Keratinocyte (primary cell): ENCODE measurements around the gene BRPF3. TPM values are rescaled to one million over a fixed set of nuclear protein-coding genes. Genes with fewer than 3 reads are reported as not detected.

Experiments
- DNase-seq: peaks from one replicate; pipeline ENCODE4 v3.0.0-alpha.2; 2011; ENCODE audit warnings: low read depth, missing footprints, low spot score
- FAIRE-seq: peaks from 2 replicates; lab custom pipeline; 2011; peaks lifted over from hg19 to GRCh38; lab: Jason Lieb, UNC
- H2AFZ ChIP-seq: 2 replicates; pipeline ENCODE4 v1.6.0; 2012; ENCODE audit warnings: low read length, control low read depth, inconsistent platforms; ENCODE audit not compliant: control insufficient read depth
- H3K27ac ChIP-seq: 2 replicates; pipeline ENCODE4 v1.5.1; 2011; ENCODE audit warnings: low read length; ENCODE audit not compliant: control insufficient read depth, insufficient read depth
- H3K27me3 ChIP-seq: 3 replicates; pipeline ENCODE4 v1.6.0; 2011; ENCODE audit warnings: low read length; ENCODE audit not compliant: control insufficient read depth, insufficient read depth; ENCODE audit errors: extremely low read depth
- H3K36me3 ChIP-seq, 2 experiments: 2 replicates in 1 of 2; 3 replicates in 1 of 2; pipeline ENCODE4 v1.5.1; 2011; ENCODE audit warnings: low read length in 2 of 2, mild to moderate bottlenecking in 1 of 2; ENCODE audit not compliant: control insufficient read depth in 2 of 2, insufficient read depth in 2 of 2; ENCODE audit errors: extremely low read depth in 1 of 2
- H3K4me1 ChIP-seq: 3 replicates; pipeline ENCODE4 v1.5.1; 2011; ENCODE audit warnings: low read length; ENCODE audit not compliant: control insufficient read depth, insufficient read depth; ENCODE audit errors: extremely low read depth
- H3K4me2 ChIP-seq: 3 replicates; pipeline ENCODE4 v1.6.0; 2011; ENCODE audit warnings: low read depth, low read length; ENCODE audit not compliant: control insufficient read depth, insufficient read depth; ENCODE audit errors: extremely low read depth
- H3K4me3 ChIP-seq, 3 experiments: fragments of 200-600 bp in 1 of 3; sonication (generic) in 1 of 3; 2 replicates in 2 of 3; 3 replicates in 1 of 3; pipeline ENCODE4 v1.5.1; 2011 to 2016; ENCODE audit warnings: low read length in 3 of 3, mild to moderate bottlenecking in 3 of 3, control low read depth in 2 of 3, inconsistent platforms in 1 of 3, low read depth in 1 of 3, mixed read lengths in 1 of 3, mixed run types in 1 of 3, moderate library complexity in 1 of 3; ENCODE audit not compliant: control insufficient read depth in 2 of 3, insufficient read depth in 2 of 3; ENCODE audit errors: extremely low read depth in 1 of 3
- H3K79me2 ChIP-seq: 2 replicates; pipeline ENCODE4 v1.6.0; 2012; ENCODE audit warnings: low read length; ENCODE audit not compliant: control insufficient read depth, insufficient read depth
- H3K9ac ChIP-seq: 3 replicates; pipeline ENCODE4 v1.6.0; 2011; ENCODE audit warnings: low read length; ENCODE audit not compliant: control insufficient read depth, insufficient read depth; ENCODE audit errors: extremely low read depth
- H3K9me1 ChIP-seq: 3 replicates; pipeline ENCODE4 v1.6.0; 2011; ENCODE audit warnings: low read length; ENCODE audit not compliant: control insufficient read depth, insufficient read depth; ENCODE audit errors: extremely low read depth
- H3K9me3 ChIP-seq: 2 replicates; pipeline ENCODE4 v1.5.1; 2012; ENCODE audit warnings: low read depth, low read length; ENCODE audit not compliant: control insufficient read depth
- H4K20me1 ChIP-seq: 3 replicates; pipeline ENCODE4 v1.6.0; 2011; ENCODE audit warnings: low read length; ENCODE audit not compliant: control insufficient read depth, insufficient read depth; ENCODE audit errors: extremely low read depth
- EZH2 ChIP-seq: IDR thresholded peaks from one replicate; pipeline ENCODE4 v1.6.1; 2012; ENCODE audit warnings: inconsistent platforms, mild to moderate bottlenecking, low read length, moderate library complexity
- dilution Hi-C: fragments of 300-500 bp; cut with MboI; formaldehyde crosslinking; loops from one replicate; pipeline ENCODE4 v1.7.0; 2020; ENCODE audit warnings: low sequenced_read_pairs; ENCODE audit not compliant: extremely low pct_ligation_motif_present
- polyA plus RNA-seq, 5 experiments: library from polyadenylated mRNA; depleted of rRNA in 3 of 5; stranded (reverse) in 3 of 5; stranded (forward) in 1 of 5; unstranded in 1 of 5; fragments of >200 nt; gene quantifications; 1 replicate in 1 of 5; 2 replicates in 3 of 5; 3 replicates in 1 of 5; pipeline versions ENCODE4 v1.2.1 to v1.2.3, GENCODE V29; 2011 to 2012; ENCODE audit warnings: missing spikeins in 2 of 5, low read depth in 1 of 5, low replicate concordance in 1 of 5
- TF ChIP-seq, protein P1 (sequence below), 3 experiments: IDR thresholded peaks in 1 of 3; conservative IDR thresholded peaks in 1 of 3; optimal IDR thresholded peaks in 1 of 3; 2 replicates in 2 of 3; 3 replicates in 1 of 3; pipeline versions ENCODE3 to v1.5.1; 2011; ENCODE audit warnings: low read length in 3 of 3, mild to moderate bottlenecking in 3 of 3, moderate library complexity in 2 of 3, control low read depth in 1 of 3, inconsistent platforms in 1 of 3; ENCODE audit not compliant: insufficient read depth in 2 of 3; ENCODE audit errors: extremely low read depth in 1 of 3

The BRPF3 gene
- polyA plus RNA-seq, 1 donor (not counting 4 experiments of a cell fraction or from before 2014, with no cell fraction given), result 4.8 TPM

DNA sequence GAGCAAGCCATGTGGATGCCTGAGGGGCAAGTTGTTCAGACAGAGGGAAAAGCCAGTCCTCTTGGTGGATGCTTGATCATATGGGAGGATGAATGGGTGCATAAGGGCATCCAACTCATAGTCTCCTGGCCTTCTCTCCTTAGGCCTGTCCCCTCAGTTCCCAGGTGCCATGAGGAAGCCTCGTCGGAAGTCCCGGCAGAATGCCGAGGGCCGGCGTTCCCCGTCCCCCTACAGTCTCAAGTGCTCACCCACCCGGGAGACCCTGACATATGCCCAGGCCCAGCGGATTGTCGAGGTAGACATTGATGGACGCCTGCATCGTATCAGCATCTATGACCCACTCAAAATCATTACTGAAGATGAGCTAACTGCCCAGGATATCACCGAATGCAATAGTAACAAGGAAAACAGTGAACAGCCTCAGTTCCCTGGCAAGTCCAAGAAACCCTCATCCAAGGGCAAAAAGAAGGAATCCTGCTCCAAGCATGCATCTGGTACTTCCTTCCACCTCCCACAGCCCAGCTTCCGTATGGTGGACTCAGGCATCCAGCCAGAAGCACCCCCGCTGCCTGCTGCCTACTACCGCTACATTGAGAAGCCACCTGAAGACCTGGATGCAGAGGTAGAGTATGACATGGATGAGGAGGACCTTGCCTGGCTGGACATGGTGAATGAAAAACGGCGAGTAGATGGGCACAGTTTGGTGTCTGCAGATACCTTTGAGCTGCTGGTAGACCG is 3.8 kb downstream of the BRPF3 start:
- dilution Hi-C loops, result no loop called here
- Histone ChIP-seq H3K9me1 (no peaks in the 10 kb centered on the region), H3K9ac (no peak overlapping the region), H3K79me2 (peaks cover 5% of the 10 kb centered on the region), H3K27me3 (no peaks in the 10 kb centered on the region), H2AFZ (no peak overlapping the region), H3K4me2 (no peak overlapping the region), H4K20me1 (no peaks in the 10 kb centered on the region), H3K9me3 (no peaks in the 10 kb centered on the region), H3K27ac (no peak overlapping the region), H3K4me1 (peaks cover 8% of the 10 kb centered on the region), H3K36me3 (peaks cover 3 to 10% of the 10 kb centered on the region in 2 experiments), H3K4me3 (no peak overlapping the region)
- FAIRE-seq (no peak), DNase-seq (no peak)
- TF ChIP-seq, protein P1, sequence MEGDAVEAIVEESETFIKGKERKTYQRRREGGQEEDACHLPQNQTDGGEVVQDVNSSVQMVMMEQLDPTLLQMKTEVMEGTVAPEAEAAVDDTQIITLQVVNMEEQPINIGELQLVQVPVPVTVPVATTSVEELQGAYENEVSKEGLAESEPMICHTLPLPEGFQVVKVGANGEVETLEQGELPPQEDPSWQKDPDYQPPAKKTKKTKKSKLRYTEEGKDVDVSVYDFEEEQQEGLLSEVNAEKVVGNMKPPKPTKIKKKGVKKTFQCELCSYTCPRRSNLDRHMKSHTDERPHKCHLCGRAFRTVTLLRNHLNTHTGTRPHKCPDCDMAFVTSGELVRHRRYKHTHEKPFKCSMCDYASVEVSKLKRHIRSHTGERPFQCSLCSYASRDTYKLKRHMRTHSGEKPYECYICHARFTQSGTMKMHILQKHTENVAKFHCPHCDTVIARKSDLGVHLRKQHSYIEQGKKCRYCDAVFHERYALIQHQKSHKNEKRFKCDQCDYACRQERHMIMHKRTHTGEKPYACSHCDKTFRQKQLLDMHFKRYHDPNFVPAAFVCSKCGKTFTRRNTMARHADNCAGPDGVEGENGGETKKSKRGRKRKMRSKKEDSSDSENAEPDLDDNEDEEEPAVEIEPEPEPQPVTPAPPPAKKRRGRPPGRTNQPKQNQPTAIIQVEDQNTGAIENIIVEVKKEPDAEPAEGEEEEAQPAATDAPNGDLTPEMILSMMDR (optimal IDR thresholded peaks at IDR 0.05 in 1 of 3, IDR thresholded peaks at IDR 0.05 in 1 of 3, conservative IDR thresholded peaks at IDR 0.05 in 1 of 3; ENCODE audit: extremely low read depth in 1 of 3, insufficient read depth in 2 of 3, low read length in 3 of 3), result no peak
- TF ChIP-seq EZH2, result no peak

DNA sequence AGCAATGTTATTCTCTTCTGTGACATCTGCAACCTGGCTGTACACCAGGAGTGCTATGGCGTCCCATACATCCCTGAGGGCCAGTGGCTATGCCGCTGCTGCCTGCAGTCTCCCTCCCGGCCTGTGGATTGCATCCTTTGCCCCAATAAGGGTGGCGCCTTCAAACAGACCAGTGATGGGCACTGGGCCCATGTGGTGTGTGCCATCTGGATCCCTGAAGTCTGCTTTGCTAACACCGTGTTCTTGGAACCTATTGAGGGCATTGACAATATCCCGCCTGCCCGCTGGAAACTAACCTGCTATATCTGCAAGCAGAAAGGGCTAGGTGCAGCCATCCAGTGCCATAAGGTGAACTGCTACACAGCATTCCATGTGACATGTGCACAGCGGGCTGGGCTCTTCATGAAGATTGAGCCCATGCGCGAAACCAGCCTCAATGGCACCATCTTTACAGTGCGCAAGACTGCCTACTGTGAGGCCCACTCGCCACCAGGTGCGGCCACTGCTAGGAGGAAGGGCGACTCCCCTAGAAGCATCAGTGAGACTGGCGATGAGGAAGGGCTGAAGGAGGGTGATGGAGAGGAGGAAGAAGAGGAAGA is 4.6 kb downstream of the BRPF3 start:
- no peak overlapping the region for H3K9ac ChIP-seq
- H3K27ac ChIP-seq, result no peak overlapping the region
- TF ChIP-seq, protein P1 (optimal IDR thresholded peaks at IDR 0.05 in 1 of 3, IDR thresholded peaks at IDR 0.05 in 1 of 3, conservative IDR thresholded peaks at IDR 0.05 in 1 of 3; ENCODE audit: extremely low read depth in 1 of 3, insufficient read depth in 2 of 3, low read length in 3 of 3), result no peak
- TF ChIP-seq EZH2, result no peak
- H3K4me2 ChIP-seq, result no peak overlapping the region
- H3K36me3 ChIP-seq, result peaks cover 3 to 10% of the 10 kb centered on the region in 2 experiments
- H3K4me1 ChIP-seq, result peaks cover 5% of the 10 kb centered on the region
- no peaks in the 10 kb centered on the region for H3K9me1 ChIP-seq
- H3K4me3 ChIP-seq, result no peak overlapping the region
- H3K9me3 ChIP-seq, result no peaks in the 10 kb centered on the region
- H3K79me2 ChIP-seq, result peaks cover 5% of the 10 kb centered on the region
- DNase-seq, result no peak
- dilution Hi-C loops, result no loop called here
- no peaks in the 10 kb centered on the region for H3K27me3 ChIP-seq
- no peak overlapping the region for H2AFZ ChIP-seq
- H4K20me1 ChIP-seq, result no peaks in the 10 kb centered on the region
- no peak for FAIRE-seq
